ENCODE data around the gene CAP1.
A peak's percentile ranks its signal among the peaks of the same experiment; 100 is the strongest.

Gene CAP1

GRCh38 chr1:40059338-40059959, 18.9 kb downstream of the CAP1 start:
- no peak for DNase-seq

- no peak for DNase-seq
These were observed 19.6 kb downstream of the CAP1 start for GRCh38 chr1:40059960-40060750.

GRCh38 chr1:40064797-40065499, 24.4 kb downstream of the CAP1 start:
- no peak for DNase-seq

DNA sequence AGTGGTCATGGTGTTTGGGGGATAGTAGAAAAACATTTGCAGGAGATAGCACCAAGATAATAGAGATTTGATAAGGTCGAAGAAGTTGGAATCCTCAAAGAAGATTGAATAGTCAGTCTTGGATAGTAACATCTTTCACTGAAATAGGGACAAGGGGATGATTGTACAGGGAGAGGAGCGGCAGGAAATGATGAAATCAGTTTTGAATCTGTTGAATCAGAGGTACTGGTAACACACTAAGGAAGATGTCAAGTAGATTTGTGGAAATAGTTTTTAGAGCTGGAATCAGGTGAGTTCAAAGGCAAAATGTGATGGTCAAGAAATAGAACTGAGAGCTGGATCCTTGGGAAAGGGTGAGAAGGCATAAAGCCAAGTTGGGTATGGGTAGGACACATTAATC, 26.5 kb downstream of the CAP1 start:
- no peak for DNase-seq

- DNase-seq: no peak
These were observed 27.3 kb downstream of the CAP1 start for GRCh38 chr1:40067851-40068250.

DNA sequence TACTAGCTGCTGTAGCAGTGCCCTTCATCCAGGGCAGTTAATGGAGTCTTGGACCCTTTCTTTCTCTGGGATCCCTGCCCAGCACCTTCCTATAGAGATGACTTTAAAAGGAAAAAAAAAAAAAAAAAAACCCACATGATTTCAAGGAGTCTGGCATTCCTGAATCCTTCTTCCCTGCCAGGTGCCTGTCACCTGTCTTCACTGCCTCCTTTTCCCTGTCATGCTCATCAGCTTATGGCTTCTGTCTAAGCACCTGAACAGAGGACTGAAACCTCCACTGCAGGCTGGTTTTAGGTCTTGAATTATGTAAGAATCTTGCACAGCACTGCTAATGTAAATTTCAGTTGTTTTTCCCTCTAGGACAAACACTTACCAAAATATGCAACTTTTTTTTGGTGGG, 31.6 kb downstream of the CAP1 start:
- DNase-seq: no peak

DNA sequence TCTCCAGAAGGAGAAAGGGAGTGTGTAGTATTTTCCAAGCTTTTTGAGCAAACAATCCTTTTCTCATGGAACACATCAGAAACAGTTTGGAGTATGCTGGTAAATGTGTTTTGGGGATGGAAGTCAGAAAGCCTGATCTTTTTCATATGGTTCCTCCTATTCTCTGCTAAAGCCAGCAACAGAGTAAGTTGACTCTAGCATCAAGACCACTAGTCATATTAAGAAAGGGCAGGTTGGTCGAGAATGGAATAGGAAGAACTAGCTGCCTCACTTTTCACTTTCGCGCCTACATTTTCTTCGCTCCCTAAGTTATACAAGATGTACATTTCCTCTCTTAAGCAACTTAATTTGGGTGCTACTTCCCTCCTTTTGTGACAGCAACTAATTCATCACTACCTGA, 32.5 kb downstream of the CAP1 start:
- no peak for DNase-seq

- DNase-seq: no peak
These were observed 34.7 kb downstream of the CAP1 start for GRCh38 chr1:40075266-40075665.

- no peak for DNase-seq
These were observed 36.4 kb downstream of the CAP1 start for GRCh38 chr1:40076895-40077312.

DNA sequence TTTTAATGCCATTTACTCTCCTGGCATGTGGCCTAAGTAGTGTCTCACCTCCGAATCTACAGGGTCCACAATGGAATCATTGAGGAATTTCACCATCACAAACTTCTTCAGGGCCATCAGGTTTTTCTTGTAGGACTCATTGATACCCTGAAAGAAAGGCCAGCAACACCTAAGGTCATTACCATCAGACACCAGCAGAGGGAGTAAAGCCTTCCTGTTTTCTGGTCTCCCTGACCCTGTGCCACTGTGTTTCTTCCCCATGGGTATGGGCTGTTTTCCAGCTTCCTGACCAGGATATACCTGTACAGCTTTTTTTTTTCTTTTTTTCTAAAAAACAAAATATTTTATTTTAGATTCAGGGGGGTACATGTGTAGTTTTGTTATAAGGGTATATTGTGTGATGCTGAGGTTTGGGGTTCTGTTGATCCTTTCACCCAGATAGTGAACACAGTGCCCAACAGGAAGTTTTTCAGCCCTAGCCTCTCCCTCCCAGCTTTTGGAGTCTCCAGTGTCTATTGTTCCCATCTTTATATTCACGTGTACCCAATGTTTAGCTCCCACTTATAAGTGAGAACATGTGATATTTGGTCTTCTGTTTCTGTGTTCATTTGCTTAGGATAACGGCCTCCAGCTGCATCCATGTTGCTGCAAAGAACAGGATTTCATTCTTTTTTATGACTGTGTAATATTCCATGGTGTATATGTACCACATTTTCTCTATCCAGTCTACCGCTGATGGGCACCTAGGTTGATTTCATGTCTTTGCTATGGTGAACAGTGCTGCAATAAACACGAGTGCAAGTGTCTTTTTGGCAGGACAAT, 38.2 kb downstream of the CAP1 start:
- peak in 2 of 14 donors; percentile 12 to 18 for DNase-seq

- no peak for DNase-seq
These were observed 39.4 kb downstream of the CAP1 start for GRCh38 chr1:40079774-40080400.

GRCh38 chr1:40081871-40082270, 41.3 kb downstream of the CAP1 start:
- peak in 1 of 14 donors; percentile 23 for DNase-seq

DNA sequence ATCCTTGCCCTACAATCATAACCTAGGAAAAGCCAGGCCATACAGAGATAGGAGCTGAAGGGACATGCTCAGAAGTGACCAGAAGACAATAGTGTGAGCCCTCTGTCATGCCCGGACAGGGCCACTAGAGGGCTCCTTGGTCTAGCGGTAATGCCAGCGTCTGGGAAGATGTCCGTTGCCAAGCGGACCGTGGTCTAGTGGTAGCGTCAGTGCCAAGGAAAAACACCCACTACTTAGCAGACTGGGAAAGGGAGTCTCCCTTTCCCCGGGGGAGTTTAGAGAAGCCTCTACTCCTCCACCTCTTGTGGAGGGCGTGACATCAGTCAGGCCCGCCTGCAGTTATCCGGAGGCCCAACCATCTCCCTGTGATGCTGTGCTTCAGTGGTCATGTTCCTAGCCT, 44.2 kb downstream of the CAP1 start:
- DNase-seq: peak in 11 of 14 donors; percentile 6 to 70 (median 38)

DNA sequence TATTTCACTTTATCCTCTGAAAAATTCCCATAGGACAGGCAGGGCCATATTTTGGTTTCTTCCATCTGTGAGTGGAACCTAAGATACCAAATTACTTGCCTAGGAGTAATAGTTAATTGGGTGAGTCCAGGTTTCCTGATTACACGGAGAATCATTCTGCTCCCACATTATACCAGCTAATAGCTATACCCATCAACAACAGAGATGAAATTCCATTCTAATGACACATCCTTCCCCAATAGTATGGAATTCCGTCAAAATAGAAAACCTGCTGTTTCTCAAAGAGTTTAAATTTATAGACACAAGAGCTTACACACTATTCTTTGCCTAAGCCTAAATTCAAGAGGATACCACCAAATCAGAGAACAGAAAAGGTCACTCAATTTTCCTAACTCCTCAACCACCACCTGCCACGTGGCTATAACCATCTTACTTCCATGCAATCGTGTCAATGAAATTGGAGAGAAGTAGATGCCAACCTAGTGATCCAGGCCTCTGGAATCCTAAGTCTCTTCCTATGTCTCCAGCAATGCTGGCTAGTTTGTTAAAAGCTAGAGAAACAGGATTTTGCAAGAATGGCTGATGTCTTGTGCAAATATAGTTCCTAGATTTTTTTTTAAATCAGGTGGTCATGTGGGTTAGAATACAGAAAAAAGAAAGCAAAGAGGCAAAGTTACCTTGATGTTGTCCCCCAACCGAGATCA, 50.3 kb downstream of the CAP1 start:
- DNase-seq: no peak

DNA sequence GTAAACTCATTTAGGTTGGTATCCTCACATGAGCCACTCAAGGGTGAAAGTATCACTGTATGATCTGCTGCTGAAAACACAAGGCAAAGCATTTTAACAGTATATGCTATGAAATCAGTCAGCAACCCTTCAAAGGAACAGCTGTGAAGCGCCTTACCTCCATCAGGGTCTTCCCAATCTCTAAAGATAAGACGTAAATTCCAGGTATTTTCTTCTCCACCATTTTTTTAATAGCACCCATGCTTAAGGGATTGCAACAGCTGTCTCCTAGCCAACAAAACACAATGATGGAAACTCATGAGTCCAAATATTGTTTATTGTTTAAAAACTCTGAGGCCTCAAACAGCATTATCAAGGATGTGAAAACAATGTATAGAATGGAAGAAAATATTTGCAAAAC, 51.7 kb downstream of the CAP1 start:
- DNase-seq: no peak

GRCh38 chr1:40092706-40093639, 52.4 kb downstream of the CAP1 start:
- DNase-seq: no peak

DNA sequence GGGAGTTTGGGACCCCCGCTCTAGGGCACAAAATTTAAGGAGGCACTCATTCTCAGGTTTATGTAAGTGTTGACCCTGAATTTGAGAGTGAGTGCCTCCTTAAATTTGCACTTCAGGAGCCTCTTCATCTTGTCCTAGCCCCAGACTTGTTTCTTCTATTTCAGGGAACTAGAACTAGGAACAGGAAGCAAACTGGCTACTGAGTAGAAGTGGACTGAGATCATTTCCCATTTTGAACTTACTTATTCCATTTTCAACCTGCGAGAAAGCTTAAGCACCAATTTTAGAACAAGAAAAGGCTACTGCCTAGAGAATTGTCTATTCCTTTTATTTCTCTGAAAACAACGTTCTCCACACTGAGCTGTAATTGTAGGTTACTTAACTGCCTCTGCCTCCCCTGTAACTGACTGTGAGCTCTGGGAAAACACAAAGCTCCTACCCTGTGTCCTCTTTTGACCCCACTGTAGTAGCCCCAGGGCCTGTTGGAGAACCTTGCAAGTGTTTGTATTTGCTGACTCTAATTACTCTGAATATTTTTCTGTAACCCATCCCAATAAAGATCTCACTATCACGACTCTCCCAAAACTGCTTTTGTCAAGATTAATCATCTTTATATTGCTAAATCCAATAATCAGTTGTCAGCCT, 54.1 kb downstream of the CAP1 start:
- DNase-seq: no peak

GRCh38 chr1:40095806-40096205, 55.3 kb downstream of the CAP1 start:
- DNase-seq: no peak

DNA sequence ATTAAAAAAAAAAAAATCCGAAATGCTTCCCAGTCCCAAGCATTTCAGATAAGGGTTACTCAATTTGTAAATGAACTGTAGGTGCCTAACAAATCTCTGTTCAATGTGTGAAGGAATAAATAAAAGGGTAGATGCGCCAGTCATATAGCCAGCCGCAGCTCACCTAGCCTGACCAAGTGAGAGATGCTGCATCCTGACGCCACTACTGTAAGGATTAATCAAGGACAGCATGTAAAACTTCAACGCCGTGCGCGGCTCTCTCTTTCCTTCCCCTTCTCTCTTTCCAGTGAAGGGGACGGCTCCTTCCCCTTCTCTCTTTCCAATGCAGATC, 56.1 kb downstream of the CAP1 start:
- DNase-seq: peak in 1 of 14 donors; percentile 76
